Astrocyte (in vitro differentiated cells and primary cell): ENCODE measurements around the gene ZNF565. TPM values are rescaled to one million over a fixed set of nuclear protein-coding genes. Genes with fewer than 3 reads are reported as not detected.
A peak's percentile ranks its signal among the peaks of the same experiment; 100 is the strongest.
"Not testable (repeated sequence)": the region's sequence is repeated elsewhere in the genome, so short reads cannot be mapped to it uniquely, and the experiment has no call there.

Experiments used
- DNase-seq: peaks from one replicate; pipeline ENCODE4 v3.0.0-alpha.2; 2010; ENCODE audit warnings: low read depth
- FAIRE-seq: peaks from 2 replicates; lab custom pipeline; 2011; peaks lifted over from hg19 to GRCh38; lab: Jason Lieb, UNC
- H2AFZ ChIP-seq: 2 replicates; pipeline ENCODE4 v1.6.0; 2012; ENCODE audit warnings: low read depth, low read length, inconsistent platforms
- H3K27ac ChIP-seq: 2 replicates; pipeline ENCODE4 v1.5.1; 2011; ENCODE audit warnings: low read depth, low read length, inconsistent platforms
- H3K27me3 ChIP-seq: 2 replicates; pipeline ENCODE4 v1.6.0; 2011; ENCODE audit warnings: low read length, inconsistent platforms; ENCODE audit not compliant: insufficient read depth
- H3K36me3 ChIP-seq: 2 replicates; pipeline ENCODE4 v1.5.1; 2011; ENCODE audit warnings: low read length, inconsistent platforms; ENCODE audit not compliant: insufficient read depth
- H3K4me1 ChIP-seq: 2 replicates; pipeline ENCODE4 v1.5.1; 2011; ENCODE audit warnings: low read length, inconsistent platforms; ENCODE audit not compliant: insufficient read depth
- H3K4me2 ChIP-seq: 2 replicates; pipeline ENCODE4 v1.6.0; 2012; ENCODE audit warnings: low read length, inconsistent platforms
- H3K4me3 ChIP-seq: 2 replicates; pipeline ENCODE4 v1.5.1; 2011; ENCODE audit warnings: low read depth, mild to moderate bottlenecking, low read length, inconsistent platforms; ENCODE audit not compliant: insufficient read depth
- H3K79me2 ChIP-seq: 2 replicates; pipeline ENCODE4 v1.6.0; 2012; ENCODE audit warnings: mild to moderate bottlenecking, low read length, inconsistent platforms; ENCODE audit not compliant: insufficient read depth
- H3K9ac ChIP-seq: 2 replicates; pipeline ENCODE4 v1.6.0; 2012; ENCODE audit warnings: mild to moderate bottlenecking, low read length, inconsistent platforms
- H3K9me3 ChIP-seq: 2 replicates; pipeline ENCODE4 v1.5.1; 2012; ENCODE audit warnings: low read depth, mild to moderate bottlenecking, low read length, inconsistent platforms; ENCODE audit not compliant: insufficient read depth
- H4K20me1 ChIP-seq: 2 replicates; pipeline ENCODE4 v1.6.0; 2012; ENCODE audit warnings: low read length, inconsistent platforms; ENCODE audit not compliant: insufficient read depth
- H3K27ac Mint-ChIP-seq: one replicate; pipeline ENCODE4 v1.8.0; 2021; ENCODE audit warnings: mild to moderate bottlenecking, mixed read lengths; ENCODE audit not compliant: unreplicated experiment
- H3K27me3 Mint-ChIP-seq: one replicate; pipeline ENCODE4 v1.8.0; 2021; ENCODE audit warnings: low read depth, mixed read lengths; ENCODE audit not compliant: unreplicated experiment
- H3K36me3 Mint-ChIP-seq: one replicate; pipeline ENCODE4 v1.8.0; 2021; ENCODE audit warnings: low read depth, mixed read lengths; ENCODE audit not compliant: unreplicated experiment
- H3K4me1 Mint-ChIP-seq: one replicate; pipeline ENCODE4 v1.8.0; 2021; ENCODE audit warnings: low read depth, mixed read lengths; ENCODE audit not compliant: unreplicated experiment
- H3K4me3 Mint-ChIP-seq: one replicate; pipeline ENCODE4 v1.8.0; 2021; ENCODE audit warnings: mild to moderate bottlenecking, moderate library complexity, mixed read lengths; ENCODE audit not compliant: unreplicated experiment
- H3K9me3 Mint-ChIP-seq: one replicate; pipeline ENCODE4 v1.8.0; 2021; ENCODE audit warnings: mild to moderate bottlenecking, mixed read lengths; ENCODE audit not compliant: unreplicated experiment
- EZH2 ChIP-seq: IDR thresholded peaks from 2 replicates; pipeline ENCODE4 v1.6.1; 2012; ENCODE audit warnings: mild to moderate bottlenecking, low read length, inconsistent platforms; ENCODE audit not compliant: insufficient read depth
- total RNA-seq: library from RNA; stranded (reverse); gene quantifications from 2 replicates; pipeline ENCODE4 v1.2.1, GENCODE V29; 2021
- TF ChIP-seq, protein P1 (sequence below): IDR thresholded peaks from 2 replicates; pipeline ENCODE4 v1.5.1; 2011; ENCODE audit warnings: low read depth, mild to moderate bottlenecking, inconsistent platforms, low read length, moderate library complexity; ENCODE audit not compliant: insufficient read depth

Gene ZNF565
- total RNA-seq, 1 donor from 2014 or later: 6.5 TPM

DNA sequence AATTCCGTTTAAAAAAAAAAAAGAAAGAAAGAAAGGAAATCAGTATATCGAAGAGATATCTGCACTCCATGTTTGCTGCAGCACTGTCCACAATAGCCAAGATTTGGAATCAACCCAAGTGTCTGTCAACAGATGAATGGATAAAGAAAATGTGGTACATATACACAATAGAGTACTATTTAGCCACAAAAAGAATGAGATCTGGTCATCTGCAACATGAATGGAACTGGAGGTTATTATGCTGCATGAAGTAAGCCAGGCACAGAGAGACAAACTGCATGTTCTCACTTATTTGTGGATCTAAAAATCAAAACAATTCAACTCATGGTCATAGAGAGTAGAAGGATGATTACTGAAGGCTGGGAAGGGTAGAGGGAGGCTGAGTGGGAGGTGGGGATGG, 16.3 kb downstream of the ZNF565 start:
- DNase-seq (no peak), FAIRE-seq (no peak)
- no peak overlapping the region for H2AFZ ChIP-seq
- no peak overlapping the region for H3K4me2 ChIP-seq
- no peaks in the 10 kb centered on the region for H3K79me2 ChIP-seq
- Mint-ChIP-seq H3K27ac (no peak overlapping the region), H3K4me3 (no peak overlapping the region), H3K36me3 (peaks cover 34% of the 10 kb centered on the region), H3K4me1 (no peaks in the 10 kb centered on the region), H3K27me3 (no peaks in the 10 kb centered on the region), H3K9me3 (peaks cover 2% of the 10 kb centered on the region)
- no peak overlapping the region for H3K4me3 ChIP-seq
- no peaks in the 10 kb centered on the region for H3K9me3 ChIP-seq
- no peaks in the 10 kb centered on the region for H3K27me3 ChIP-seq
- H4K20me1 ChIP-seq: no peaks in the 10 kb centered on the region
- no peaks in the 10 kb centered on the region for H3K4me1 ChIP-seq
- H3K27ac ChIP-seq: no peak overlapping the region
- TF ChIP-seq, protein P1, sequence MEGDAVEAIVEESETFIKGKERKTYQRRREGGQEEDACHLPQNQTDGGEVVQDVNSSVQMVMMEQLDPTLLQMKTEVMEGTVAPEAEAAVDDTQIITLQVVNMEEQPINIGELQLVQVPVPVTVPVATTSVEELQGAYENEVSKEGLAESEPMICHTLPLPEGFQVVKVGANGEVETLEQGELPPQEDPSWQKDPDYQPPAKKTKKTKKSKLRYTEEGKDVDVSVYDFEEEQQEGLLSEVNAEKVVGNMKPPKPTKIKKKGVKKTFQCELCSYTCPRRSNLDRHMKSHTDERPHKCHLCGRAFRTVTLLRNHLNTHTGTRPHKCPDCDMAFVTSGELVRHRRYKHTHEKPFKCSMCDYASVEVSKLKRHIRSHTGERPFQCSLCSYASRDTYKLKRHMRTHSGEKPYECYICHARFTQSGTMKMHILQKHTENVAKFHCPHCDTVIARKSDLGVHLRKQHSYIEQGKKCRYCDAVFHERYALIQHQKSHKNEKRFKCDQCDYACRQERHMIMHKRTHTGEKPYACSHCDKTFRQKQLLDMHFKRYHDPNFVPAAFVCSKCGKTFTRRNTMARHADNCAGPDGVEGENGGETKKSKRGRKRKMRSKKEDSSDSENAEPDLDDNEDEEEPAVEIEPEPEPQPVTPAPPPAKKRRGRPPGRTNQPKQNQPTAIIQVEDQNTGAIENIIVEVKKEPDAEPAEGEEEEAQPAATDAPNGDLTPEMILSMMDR: no peak
- no peak for TF ChIP-seq EZH2
- H3K9ac ChIP-seq: no peak overlapping the region
- H3K36me3 ChIP-seq: no peaks in the 10 kb centered on the region

DNA sequence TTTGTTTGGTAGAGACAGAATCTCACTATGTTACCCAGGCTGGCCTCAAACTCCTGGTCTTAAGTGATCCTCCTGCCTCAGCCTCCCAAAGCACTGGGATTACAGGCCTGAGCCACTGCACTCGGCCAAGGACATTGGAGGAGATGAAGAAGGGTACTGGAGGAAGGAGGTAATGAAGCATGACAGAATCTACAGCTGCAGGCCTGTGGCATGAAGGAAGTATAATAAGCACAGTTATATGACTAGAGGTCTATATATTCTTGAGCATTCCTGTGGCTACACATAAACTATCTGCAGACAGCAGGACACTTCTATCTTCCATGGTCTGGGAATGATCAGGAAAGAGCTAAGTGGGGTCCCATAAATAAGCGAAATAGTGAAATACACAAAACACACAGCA, 18.2 kb downstream of the ZNF565 start:
- no peaks in the 10 kb centered on the region for H3K36me3 ChIP-seq
- H3K9ac ChIP-seq: no peak overlapping the region
- H3K79me2 ChIP-seq: no peaks in the 10 kb centered on the region
- H3K27me3 ChIP-seq: no peaks in the 10 kb centered on the region
- no peaks in the 10 kb centered on the region for H3K9me3 ChIP-seq
- H3K9me3 Mint-ChIP-seq: peaks cover 2% of the 10 kb centered on the region
- H3K4me3 Mint-ChIP-seq: no peak overlapping the region
- TF ChIP-seq, protein P1: no peak
- no peak for TF ChIP-seq EZH2
- H3K4me1 Mint-ChIP-seq: no peaks in the 10 kb centered on the region
- H3K4me3 ChIP-seq: no peak overlapping the region
- H3K4me1 ChIP-seq: no peaks in the 10 kb centered on the region
- H3K4me2 ChIP-seq: no peak overlapping the region
- H3K27me3 Mint-ChIP-seq: no peaks in the 10 kb centered on the region
- H2AFZ ChIP-seq: no peak overlapping the region
- H3K27ac ChIP-seq: no peak overlapping the region
- H3K27ac Mint-ChIP-seq: no peak overlapping the region
- H3K36me3 Mint-ChIP-seq: peaks cover 28% of the 10 kb centered on the region
- DNase-seq (peak; percentile 16), FAIRE-seq (no peak)
- H4K20me1 ChIP-seq: no peaks in the 10 kb centered on the region

DNA sequence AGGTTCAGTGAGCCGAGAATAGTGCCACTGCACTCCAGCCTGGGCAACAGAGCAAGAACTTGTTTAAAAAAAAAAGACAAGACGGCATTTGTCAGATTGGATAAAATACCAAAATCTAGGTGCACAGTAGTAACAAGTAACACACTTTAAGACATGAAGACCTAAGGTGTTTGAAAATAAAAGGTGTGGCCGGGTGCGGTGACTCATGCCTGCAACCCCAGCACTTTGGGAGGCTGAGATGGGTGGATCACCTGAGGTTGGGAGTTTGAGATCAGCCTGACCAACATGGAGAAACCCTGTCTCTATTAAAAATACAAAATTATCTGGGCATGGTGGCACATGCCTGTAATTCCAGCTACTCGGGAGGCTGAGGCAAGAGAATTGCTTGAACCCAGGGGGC, 27.7 kb downstream of the ZNF565 start:
- H3K36me3 Mint-ChIP-seq: peaks cover 24% of the 10 kb centered on the region
- not testable (repeated sequence) for H3K4me3 Mint-ChIP-seq, FAIRE-seq

More for the DNA sequence above, 27.7 kb downstream of the ZNF565 start:
- not testable (repeated sequence) for H3K9ac ChIP-seq, H3K9me3 Mint-ChIP-seq, H3K36me3 ChIP-seq, H3K4me2 ChIP-seq, H3K27ac ChIP-seq, H3K27me3 ChIP-seq, H3K27me3 Mint-ChIP-seq, H4K20me1 ChIP-seq, DNase-seq, H3K4me3 ChIP-seq, H3K4me1 Mint-ChIP-seq, H3K9me3 ChIP-seq, H3K4me1 ChIP-seq, H2AFZ ChIP-seq, H3K27ac Mint-ChIP-seq, H3K79me2 ChIP-seq
